ENCODE data around the gene NOS3. TPM values are rescaled to one million over a fixed set of nuclear protein-coding genes. Genes with fewer than 3 reads are reported as not detected.

The NOS3 gene
- total RNA-seq, 1 experiment from 2014 or later: 0.66 TPM

GRCh38 chr7:150962553-150963399, 28.0 kb upstream of the NOS3 start:
- TF ChIP-seq CTCF (conservative IDR thresholded peaks at IDR 0.05; ENCODE audit: low read depth, low read length) (peak; percentile 87), EZH2 (IDR thresholded peaks at IDR 0.05; ENCODE audit: low read length, unreplicated experiment) (no peak), EZH2phosphoT487 (IDR thresholded peaks at IDR 0.05; ENCODE audit: borderline replicate concordance, low read length) (no peak)
- Histone ChIP-seq H3K4me1 (ENCODE audit: insufficient read depth, low read length) (no peaks in the 10 kb centered on the region), H3K9ac (ENCODE audit: low read length) (no peak overlapping the region), H3K9me3 (ENCODE audit: low read length) (no peaks in the 10 kb centered on the region), H2AFZ (ENCODE audit: low read length) (no peak overlapping the region), H3F3A (ENCODE audit: low read length, unreplicated experiment) (no peaks in the 10 kb centered on the region), H3K27ac (ENCODE audit: low read length) (no peak overlapping the region), H3K27me3 (ENCODE audit: low read length) (peaks cover 6% of the 10 kb centered on the region; the same call in 1 of the 2 replicates), H3K4me2 (ENCODE audit: low read length) (no peak overlapping the region), H3K79me2 (ENCODE audit: low read length) (no peaks in the 10 kb centered on the region), H4K20me1 (ENCODE audit: low read length) (no peaks in the 10 kb centered on the region), H3K36me3 (ENCODE audit: low read depth, low read length) (no peaks in the 10 kb centered on the region), H3K9me2 (replicated peaks; ENCODE audit: low read length) (no peaks in the 10 kb centered on the region), H3K4me3 (ENCODE audit: low read length) (no peak overlapping the region)
- ATAC-seq (peak; percentile 86), DNase-seq (peak; percentile 39)
- ChIA-PET CTCF (interaction anchor here (0.7 to 1.0 kb wide), 5 partner anchors 24 to 70 kb away, joined by 3 to 10 read pairs (median 9); no protein-coding TSS in a partner anchor), POLR2A (ENCODE audit: unreplicated experiment) (no interaction called here)
- no TSS peak for BruUV-seq (replicated peaks)
- intact Hi-C loops (cut with micrococcal nuclease): loop anchor here (2.0 kb wide), 1 partner anchor 56 kb away; no protein-coding TSS in a partner anchor

- H4K20me1 ChIP-seq (ENCODE audit: low read length): no peaks in the 10 kb centered on the region
Observed at GRCh38 chr7:150963707-150964559, 26.9 kb upstream of the NOS3 start.

More at GRCh38 chr7:150963707-150964559, 26.9 kb upstream of the NOS3 start:
- H3K4me2 ChIP-seq (ENCODE audit: low read length): no peak overlapping the region
- TF ChIP-seq EZH2 (IDR thresholded peaks at IDR 0.05; ENCODE audit: low read length, unreplicated experiment) (no peak), CTCF (conservative IDR thresholded peaks at IDR 0.05; ENCODE audit: low read depth, low read length) (no peak), EZH2phosphoT487 (IDR thresholded peaks at IDR 0.05; ENCODE audit: borderline replicate concordance, low read length) (no peak)
- intact Hi-C loops (cut with micrococcal nuclease): loop anchor here (2.0 kb wide), 1 partner anchor 55 kb away; no protein-coding TSS in a partner anchor
- H2AFZ ChIP-seq (ENCODE audit: low read length): no peak overlapping the region
- ChIA-PET CTCF (no interaction called here), POLR2A (ENCODE audit: unreplicated experiment) (no interaction called here)
- ATAC-seq (no peak), DNase-seq (no peak)
- H3K9ac ChIP-seq (ENCODE audit: low read length): no peak overlapping the region
- H3F3A ChIP-seq (ENCODE audit: low read length, unreplicated experiment): no peaks in the 10 kb centered on the region
- H3K27me3 ChIP-seq (ENCODE audit: low read length): peaks cover 16% of the 10 kb centered on the region; the same call in 1 of the 2 replicates
- no peaks in the 10 kb centered on the region for H3K4me1 ChIP-seq (ENCODE audit: insufficient read depth, low read length)
- H3K4me3 ChIP-seq (ENCODE audit: low read length): no peak overlapping the region
- H3K9me3 ChIP-seq (ENCODE audit: low read length): no peaks in the 10 kb centered on the region
- no TSS peak for BruUV-seq (replicated peaks)
- no peak overlapping the region for H3K27ac ChIP-seq (ENCODE audit: low read length)
- H3K79me2 ChIP-seq (ENCODE audit: low read length): no peaks in the 10 kb centered on the region
- no peaks in the 10 kb centered on the region for H3K9me2 ChIP-seq (replicated peaks; ENCODE audit: low read length)
- H3K36me3 ChIP-seq (ENCODE audit: low read depth, low read length): no peaks in the 10 kb centered on the region
